Endothelial cell of umbilical vein (primary cell): ENCODE results near the gene HINFP.

Source experiments
- EZH2 ChIP-seq: IDR thresholded peaks from 2 replicates; pipeline ENCODE4 v1.6.1; 2012; ENCODE audit warnings: borderline replicate concordance, low read depth, mild to moderate bottlenecking, moderate library complexity, low read length, inconsistent platforms; ENCODE audit not compliant: severe bottlenecking
- JUN ChIP-seq: IDR thresholded peaks from 2 replicates; pipeline ENCODE4 v1.6.1; 2011; ENCODE audit warnings: borderline replicate concordance, low read depth; ENCODE audit not compliant: insufficient read length, insufficient read depth
- POLR2A ChIP-seq: IDR thresholded peaks from 2 replicates; pipeline ENCODE4 v1.6.1; 2012; ENCODE audit warnings: low read depth, mild to moderate bottlenecking, control low read depth, low read length
- POLR2AphosphoS5 ChIP-seq: IDR thresholded peaks from 2 replicates; pipeline ENCODE4 v1.6.1; 2012; ENCODE audit warnings: low read depth, mild to moderate bottlenecking, control low read depth, low read length, moderate library complexity; ENCODE audit not compliant: insufficient read depth
- TF ChIP-seq, protein P1 (sequence below), 2 donors: IDR thresholded peaks; 1 replicate in 1 of 2; 2 replicates in 1 of 2; pipeline ENCODE4 v1.5.1; 2011; ENCODE audit warnings: low read length in 2 of 2, mild to moderate bottlenecking in 2 of 2, moderate library complexity in 2 of 2, control low read depth in 1 of 2, inconsistent platforms in 1 of 2, low read depth in 1 of 2; ENCODE audit not compliant: insufficient read depth in 1 of 2; ENCODE audit errors: extremely low read depth in 1 of 2
- TF ChIP-seq, protein P2 (sequence below): IDR thresholded peaks from 2 replicates; pipeline ENCODE4 v1.6.1; 2011; ENCODE audit not compliant: insufficient read depth, insufficient read length

DNA sequence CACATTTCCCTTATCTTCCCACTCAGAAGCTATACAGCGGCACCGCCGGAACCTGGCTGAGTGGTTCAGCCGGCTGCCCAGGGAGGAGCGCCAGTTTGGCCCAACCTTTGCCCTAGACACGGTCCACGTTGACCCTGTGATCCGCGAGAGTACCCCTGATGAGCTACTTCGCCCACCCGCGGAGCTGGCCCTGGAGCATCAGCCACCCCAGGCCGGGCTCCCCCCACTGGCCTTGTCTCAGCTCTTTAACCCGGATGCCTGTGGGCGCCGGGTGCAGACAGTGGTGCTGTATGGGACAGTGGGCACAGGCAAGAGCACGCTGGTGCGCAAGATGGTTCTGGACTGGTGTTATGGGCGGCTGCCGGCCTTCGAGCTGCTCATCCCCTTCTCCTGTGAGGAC lies 52.1 kb downstream of the HINFP start:
- TF ChIP-seq, protein P1, sequence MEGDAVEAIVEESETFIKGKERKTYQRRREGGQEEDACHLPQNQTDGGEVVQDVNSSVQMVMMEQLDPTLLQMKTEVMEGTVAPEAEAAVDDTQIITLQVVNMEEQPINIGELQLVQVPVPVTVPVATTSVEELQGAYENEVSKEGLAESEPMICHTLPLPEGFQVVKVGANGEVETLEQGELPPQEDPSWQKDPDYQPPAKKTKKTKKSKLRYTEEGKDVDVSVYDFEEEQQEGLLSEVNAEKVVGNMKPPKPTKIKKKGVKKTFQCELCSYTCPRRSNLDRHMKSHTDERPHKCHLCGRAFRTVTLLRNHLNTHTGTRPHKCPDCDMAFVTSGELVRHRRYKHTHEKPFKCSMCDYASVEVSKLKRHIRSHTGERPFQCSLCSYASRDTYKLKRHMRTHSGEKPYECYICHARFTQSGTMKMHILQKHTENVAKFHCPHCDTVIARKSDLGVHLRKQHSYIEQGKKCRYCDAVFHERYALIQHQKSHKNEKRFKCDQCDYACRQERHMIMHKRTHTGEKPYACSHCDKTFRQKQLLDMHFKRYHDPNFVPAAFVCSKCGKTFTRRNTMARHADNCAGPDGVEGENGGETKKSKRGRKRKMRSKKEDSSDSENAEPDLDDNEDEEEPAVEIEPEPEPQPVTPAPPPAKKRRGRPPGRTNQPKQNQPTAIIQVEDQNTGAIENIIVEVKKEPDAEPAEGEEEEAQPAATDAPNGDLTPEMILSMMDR (IDR thresholded peaks at IDR 0.05; ENCODE audit: extremely low read depth in 1 of 2, insufficient read depth in 1 of 2, low read depth in 1 of 2, low read length in 2 of 2) = no peak
- TF ChIP-seq POLR2AphosphoS5 = no peak
- no peak for TF ChIP-seq JUN
- no peak for TF ChIP-seq EZH2
- no peak for TF ChIP-seq POLR2A
- TF ChIP-seq, protein P2, sequence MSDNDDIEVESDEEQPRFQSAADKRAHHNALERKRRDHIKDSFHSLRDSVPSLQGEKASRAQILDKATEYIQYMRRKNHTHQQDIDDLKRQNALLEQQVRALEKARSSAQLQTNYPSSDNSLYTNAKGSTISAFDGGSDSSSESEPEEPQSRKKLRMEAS = no peak
